ENCODE measurements around the gene NOL3.

DNA sequence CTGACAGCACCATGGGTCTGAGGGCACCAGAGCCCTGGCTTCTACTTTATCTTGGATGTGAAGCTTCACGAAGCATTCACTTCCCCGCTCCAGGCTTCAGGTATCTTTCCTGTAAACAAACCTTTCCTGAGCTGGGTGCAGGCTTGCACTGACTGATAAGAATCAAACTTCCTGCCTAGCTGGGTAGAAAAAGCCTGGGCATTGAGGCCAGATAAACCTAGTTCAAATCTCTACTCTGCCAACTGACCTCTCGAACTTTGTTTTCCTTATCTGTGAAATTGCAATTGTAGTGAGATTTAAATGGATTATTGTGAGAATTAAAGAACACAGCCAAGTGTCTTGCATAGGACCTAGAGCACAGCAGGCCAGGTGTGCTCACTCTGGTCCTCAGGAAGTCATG, 53.7 kb downstream of the NOL3 start:
- TF ChIP-seq POLR2A (IDR thresholded peaks at IDR 0.05), result no peak
- TF ChIP-seq, protein P1, sequence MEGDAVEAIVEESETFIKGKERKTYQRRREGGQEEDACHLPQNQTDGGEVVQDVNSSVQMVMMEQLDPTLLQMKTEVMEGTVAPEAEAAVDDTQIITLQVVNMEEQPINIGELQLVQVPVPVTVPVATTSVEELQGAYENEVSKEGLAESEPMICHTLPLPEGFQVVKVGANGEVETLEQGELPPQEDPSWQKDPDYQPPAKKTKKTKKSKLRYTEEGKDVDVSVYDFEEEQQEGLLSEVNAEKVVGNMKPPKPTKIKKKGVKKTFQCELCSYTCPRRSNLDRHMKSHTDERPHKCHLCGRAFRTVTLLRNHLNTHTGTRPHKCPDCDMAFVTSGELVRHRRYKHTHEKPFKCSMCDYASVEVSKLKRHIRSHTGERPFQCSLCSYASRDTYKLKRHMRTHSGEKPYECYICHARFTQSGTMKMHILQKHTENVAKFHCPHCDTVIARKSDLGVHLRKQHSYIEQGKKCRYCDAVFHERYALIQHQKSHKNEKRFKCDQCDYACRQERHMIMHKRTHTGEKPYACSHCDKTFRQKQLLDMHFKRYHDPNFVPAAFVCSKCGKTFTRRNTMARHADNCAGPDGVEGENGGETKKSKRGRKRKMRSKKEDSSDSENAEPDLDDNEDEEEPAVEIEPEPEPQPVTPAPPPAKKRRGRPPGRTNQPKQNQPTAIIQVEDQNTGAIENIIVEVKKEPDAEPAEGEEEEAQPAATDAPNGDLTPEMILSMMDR (IDR thresholded peaks at IDR 0.05), result no peak

Measured in right lobe of liver (tissue), 4 donors.